Astrocyte of the spinal cord (primary cell): ENCODE data around the gene PLCB4.

Experiments
- DNase-seq: peaks from one replicate; pipeline ENCODE4 v3.0.0; 2011; ENCODE audit warnings: low read depth, low spot score
- H3K4me3 ChIP-seq: 2 replicates; pipeline ENCODE4 v1.5.1; 2011; ENCODE audit warnings: low read depth, mild to moderate bottlenecking, low read length, moderate library complexity
- in situ Hi-C: cut with HindIII; loops from 2 replicates; pipeline ENCODE4 v1.10.0; 2017; ENCODE audit warnings: low sequenced_read_pairs
- TF ChIP-seq, protein P1 (sequence below): IDR thresholded peaks from 2 replicates; pipeline ENCODE4 v1.5.1; 2012; ENCODE audit warnings: low read depth, mild to moderate bottlenecking, low read length, inconsistent platforms

The PLCB4 gene

DNA sequence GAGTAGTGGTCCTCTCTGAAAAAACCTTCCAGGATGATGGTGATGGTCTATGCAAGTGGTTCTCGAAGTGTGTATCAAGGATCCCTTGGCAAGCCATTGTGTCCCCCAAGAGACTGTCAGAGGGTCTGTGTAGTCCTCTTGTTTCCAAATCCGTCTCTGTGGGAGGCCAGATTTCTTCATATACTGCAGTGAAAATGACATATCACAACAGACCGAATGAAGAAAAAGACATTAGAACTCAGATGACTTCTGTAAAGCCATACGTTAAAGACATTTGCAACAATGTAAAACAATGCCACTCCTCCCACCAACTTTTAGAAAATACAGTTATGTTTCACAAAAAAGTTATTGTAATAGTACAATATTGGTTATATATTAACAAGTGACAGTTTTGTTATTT, 418.3 kb downstream of the PLCB4 start:
- in situ Hi-C loops = no loop called here
- TF ChIP-seq, protein P1, sequence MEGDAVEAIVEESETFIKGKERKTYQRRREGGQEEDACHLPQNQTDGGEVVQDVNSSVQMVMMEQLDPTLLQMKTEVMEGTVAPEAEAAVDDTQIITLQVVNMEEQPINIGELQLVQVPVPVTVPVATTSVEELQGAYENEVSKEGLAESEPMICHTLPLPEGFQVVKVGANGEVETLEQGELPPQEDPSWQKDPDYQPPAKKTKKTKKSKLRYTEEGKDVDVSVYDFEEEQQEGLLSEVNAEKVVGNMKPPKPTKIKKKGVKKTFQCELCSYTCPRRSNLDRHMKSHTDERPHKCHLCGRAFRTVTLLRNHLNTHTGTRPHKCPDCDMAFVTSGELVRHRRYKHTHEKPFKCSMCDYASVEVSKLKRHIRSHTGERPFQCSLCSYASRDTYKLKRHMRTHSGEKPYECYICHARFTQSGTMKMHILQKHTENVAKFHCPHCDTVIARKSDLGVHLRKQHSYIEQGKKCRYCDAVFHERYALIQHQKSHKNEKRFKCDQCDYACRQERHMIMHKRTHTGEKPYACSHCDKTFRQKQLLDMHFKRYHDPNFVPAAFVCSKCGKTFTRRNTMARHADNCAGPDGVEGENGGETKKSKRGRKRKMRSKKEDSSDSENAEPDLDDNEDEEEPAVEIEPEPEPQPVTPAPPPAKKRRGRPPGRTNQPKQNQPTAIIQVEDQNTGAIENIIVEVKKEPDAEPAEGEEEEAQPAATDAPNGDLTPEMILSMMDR = no peak
- no peak overlapping the region for H3K4me3 ChIP-seq
- no peak for DNase-seq

DNA sequence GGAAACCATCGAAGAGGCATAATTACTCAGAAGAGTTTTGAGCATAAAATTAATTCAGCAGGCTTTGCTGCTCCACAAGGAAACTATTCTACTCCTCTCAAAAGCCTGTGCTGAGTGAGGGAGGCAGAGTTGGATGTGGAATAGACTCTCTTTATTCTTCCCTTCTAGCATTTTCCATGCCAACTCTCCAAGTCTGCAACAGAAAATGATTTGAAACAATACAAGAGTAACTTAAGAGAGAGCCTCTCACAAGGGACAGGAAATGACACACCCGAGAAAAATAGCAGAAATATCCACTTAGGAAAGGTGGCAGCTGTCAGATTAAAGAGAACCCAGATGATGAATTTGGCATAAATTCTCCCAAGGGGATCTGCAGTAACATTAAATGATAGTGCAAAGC, 419.2 kb downstream of the PLCB4 start:
- H3K4me3 ChIP-seq = no peak overlapping the region
- DNase-seq = no peak
- in situ Hi-C loops = no loop called here
- TF ChIP-seq, protein P1 = no peak

DNA sequence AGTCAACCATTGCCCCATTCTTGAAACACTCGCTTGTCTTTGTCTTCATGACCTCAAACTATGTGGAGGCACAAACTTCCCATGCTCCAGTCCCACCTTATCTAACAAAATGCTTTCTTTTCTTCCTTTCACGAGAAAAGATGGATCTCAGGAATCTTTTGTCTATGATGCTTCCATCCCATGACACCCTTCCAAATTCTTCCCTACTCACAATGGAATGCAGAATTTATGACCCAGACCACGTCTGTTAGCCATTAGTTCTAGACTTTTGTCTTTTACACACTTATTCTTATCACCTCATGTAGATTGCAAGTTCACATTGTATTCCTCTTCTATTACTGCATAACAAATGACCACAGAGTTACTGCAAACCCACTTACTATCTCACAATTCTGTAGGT, 421.3 kb downstream of the PLCB4 start:
- H3K4me3 ChIP-seq = no peak overlapping the region
- no peak for DNase-seq
- TF ChIP-seq, protein P1 = no peak
- in situ Hi-C loops = no loop called here

DNA sequence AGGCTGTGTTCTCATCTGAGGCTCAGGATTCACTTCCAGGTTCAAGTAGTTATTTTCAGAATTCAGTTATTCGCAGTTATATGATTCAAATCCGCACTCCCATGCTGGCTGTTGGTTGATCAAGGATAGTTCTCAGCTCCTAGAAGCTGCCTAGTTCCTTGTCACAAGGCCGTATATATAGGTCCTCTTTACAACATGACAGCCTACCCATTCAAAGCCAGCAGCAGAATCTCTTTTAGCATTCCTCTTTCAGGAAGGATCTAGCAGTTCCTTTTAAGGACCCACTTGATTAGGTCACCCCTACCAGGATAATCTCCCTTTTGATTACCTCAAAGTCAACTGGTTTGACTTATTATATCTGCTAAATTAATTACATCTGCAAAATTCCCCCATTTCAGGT, 421.7 kb downstream of the PLCB4 start:
- H3K4me3 ChIP-seq = no peak overlapping the region
- in situ Hi-C loops = no loop called here
- no peak for DNase-seq
- TF ChIP-seq, protein P1 = no peak

DNA sequence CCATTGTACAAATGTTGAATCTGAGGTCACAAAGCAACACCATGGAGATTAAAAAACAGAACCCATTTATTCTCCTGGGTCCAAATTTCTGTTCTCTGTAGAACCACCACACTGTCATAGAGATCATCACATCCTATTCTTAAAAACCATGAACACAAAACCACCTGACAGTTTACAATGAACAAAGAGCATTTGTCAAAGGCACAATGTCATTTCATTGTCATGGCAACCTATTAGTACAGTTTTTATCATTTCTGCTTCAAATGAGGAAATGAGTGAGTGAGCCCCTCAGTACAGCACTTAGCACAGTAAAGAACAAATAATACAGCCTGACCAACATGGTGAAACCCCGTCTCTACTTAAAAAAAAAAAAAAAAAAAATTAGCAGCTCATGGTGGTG, 422.4 kb downstream of the PLCB4 start:
- H3K4me3 ChIP-seq = no peak overlapping the region
- DNase-seq = no peak
- in situ Hi-C loops = no loop called here
- TF ChIP-seq, protein P1 = no peak

DNA sequence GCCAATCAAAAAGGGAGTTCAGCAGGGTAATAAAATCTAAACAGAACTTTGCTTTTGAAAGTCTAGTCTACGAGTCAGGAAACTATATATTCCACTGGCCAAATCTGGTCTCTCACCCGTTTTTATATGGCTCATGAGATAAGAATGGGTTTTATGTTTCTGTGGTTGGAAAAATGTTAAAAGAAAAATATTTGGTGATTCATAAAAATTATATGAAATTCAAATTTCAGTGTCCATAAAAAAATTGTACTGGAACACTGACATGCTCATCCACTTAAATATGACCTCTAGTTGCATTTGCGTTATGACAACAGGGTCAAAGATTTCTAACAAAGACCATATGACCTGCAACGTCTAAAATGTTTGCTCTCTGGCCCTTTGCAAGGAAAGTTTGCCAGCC, 423.2 kb downstream of the PLCB4 start:
- in situ Hi-C loops = no loop called here
- TF ChIP-seq, protein P1 = no peak
- no peak overlapping the region for H3K4me3 ChIP-seq
- DNase-seq = no peak

DNA sequence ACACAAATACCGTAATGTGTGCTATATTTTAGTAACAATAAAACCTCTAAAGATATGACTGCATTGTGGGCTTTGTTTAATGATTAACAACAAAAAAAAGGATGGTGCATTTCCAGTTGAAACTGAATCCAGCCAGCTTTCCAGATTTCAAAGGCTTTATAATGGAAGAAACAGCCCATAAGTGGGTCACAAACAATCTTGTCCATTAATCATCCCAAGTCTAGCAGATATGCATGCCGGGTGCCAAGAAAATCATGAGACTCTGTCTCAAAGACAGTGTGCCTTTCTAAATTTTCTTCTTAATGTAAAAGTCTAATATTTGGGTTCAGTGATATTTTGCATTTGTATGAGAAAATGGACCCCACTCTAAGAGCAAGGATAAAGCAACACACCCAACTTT, 424.9 kb downstream of the PLCB4 start:
- DNase-seq = no peak
- in situ Hi-C loops = no loop called here
- H3K4me3 ChIP-seq = no peak overlapping the region
- TF ChIP-seq, protein P1 = no peak
